GM23338 (cell line): ENCODE measurements around the gene PCDHGA9.

ENCODE experiments used
- EZH2 ChIP-seq: fragments of 200-600 bp; sonication (generic); IDR thresholded peaks from one replicate; pipeline ENCODE4 v1.8.0; 2017; ENCODE audit warnings: antibody characterized with exemption, mild to moderate bottlenecking, low read depth; ENCODE audit not compliant: unreplicated experiment
- EZH2phosphoT487 ChIP-seq: fragments of 200-600 bp; sonication (generic); IDR thresholded peaks from one replicate; pipeline ENCODE4 v1.8.1; 2018; ENCODE audit warnings: antibody characterized with exemption; ENCODE audit not compliant: unreplicated experiment
- JUNB ChIP-seq: IDR thresholded peaks from one replicate; pipeline ENCODE4 v1.6.1; 2016; ENCODE audit warnings: antibody characterized with exemption; ENCODE audit not compliant: unreplicated experiment
- NANOG ChIP-seq: IDR thresholded peaks from 2 replicates; pipeline ENCODE4 v1.6.1; 2016; ENCODE audit warnings: antibody characterized with exemption, borderline replicate concordance
- POLR2AphosphoS5 ChIP-seq: IDR thresholded peaks from 2 replicates; pipeline ENCODE4 v1.6.1; 2016; ENCODE audit warnings: antibody characterized with exemption, low read depth
- REST ChIP-seq: IDR thresholded peaks from one replicate; pipeline ENCODE4 v1.6.1; 2018; ENCODE audit warnings: antibody characterized with exemption; ENCODE audit not compliant: unreplicated experiment
- TF ChIP-seq, protein P1 (sequence below), 2 experiments: fragments of 200-600 bp in 1 of 2; sonication (generic) in 1 of 2; conservative IDR thresholded peaks; 2 replicates each; pipeline versions ENCODE4 v1.5.1 to v1.6.1; 2016 to 2017; ENCODE audit warnings: antibody characterized with exemption in 2 of 2, low read depth in 2 of 2, mild to moderate bottlenecking in 2 of 2, moderate library complexity in 1 of 2

DNA sequence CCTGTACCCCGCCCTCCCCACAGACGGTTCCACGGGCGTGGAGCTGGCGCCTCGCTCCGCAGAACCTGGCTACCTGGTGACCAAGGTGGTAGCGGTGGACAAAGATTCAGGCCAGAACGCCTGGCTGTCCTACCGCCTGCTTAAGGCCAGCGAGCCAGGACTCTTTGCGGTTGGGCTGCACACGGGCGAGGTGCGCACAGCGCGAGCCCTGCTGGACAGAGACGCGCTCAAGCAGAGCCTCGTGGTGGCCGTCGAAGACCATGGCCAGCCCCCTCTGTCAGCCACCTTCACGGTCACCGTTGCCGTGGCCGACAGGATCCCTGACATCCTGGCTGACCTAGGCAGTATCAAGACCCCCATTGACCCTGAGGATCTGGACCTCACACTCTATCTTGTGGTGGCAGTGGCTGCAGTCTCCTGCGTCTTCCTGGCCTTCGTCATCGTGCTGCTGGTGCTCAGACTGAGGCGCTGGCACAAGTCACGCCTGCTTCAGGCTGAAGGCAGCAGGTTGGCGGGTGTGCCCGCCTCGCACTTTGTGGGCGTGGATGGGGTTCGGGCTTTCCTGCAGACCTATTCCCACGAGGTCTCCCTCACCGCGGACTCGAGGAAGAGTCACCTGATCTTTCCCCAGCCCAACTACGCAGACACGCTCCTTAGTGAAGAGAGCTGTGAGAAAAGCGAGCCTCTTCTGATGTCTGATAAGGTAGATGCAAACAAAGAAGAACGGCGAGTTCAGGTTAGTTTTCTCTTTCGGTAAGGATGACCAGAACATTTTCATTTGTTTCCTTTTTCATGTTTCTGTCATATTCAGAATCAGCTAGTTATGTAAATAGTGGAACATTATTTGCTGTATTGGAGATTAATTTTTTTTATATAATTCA, 36.3 kb upstream of the PCDHGA9 start:
- TF ChIP-seq, protein P1, sequence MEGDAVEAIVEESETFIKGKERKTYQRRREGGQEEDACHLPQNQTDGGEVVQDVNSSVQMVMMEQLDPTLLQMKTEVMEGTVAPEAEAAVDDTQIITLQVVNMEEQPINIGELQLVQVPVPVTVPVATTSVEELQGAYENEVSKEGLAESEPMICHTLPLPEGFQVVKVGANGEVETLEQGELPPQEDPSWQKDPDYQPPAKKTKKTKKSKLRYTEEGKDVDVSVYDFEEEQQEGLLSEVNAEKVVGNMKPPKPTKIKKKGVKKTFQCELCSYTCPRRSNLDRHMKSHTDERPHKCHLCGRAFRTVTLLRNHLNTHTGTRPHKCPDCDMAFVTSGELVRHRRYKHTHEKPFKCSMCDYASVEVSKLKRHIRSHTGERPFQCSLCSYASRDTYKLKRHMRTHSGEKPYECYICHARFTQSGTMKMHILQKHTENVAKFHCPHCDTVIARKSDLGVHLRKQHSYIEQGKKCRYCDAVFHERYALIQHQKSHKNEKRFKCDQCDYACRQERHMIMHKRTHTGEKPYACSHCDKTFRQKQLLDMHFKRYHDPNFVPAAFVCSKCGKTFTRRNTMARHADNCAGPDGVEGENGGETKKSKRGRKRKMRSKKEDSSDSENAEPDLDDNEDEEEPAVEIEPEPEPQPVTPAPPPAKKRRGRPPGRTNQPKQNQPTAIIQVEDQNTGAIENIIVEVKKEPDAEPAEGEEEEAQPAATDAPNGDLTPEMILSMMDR (conservative IDR thresholded peaks at IDR 0.05; ENCODE audit: low read depth in 2 of 2), result no peak
- TF ChIP-seq EZH2phosphoT487, result no peak
- no peak for TF ChIP-seq EZH2
- no peak for TF ChIP-seq POLR2AphosphoS5
- no peak for TF ChIP-seq NANOG
- no peak for TF ChIP-seq REST
- TF ChIP-seq JUNB, result no peak
